GM18511 (cell line): ENCODE results near the gene MKNK2.

Source experiments
- ATAC-seq: cut with Tn5 transposase; IDR thresholded peaks from one replicate; pipeline ENCODE4 v1.9.1; 2021; ENCODE audit warnings: mild to moderate bottlenecking, moderate library complexity; ENCODE audit not compliant: unreplicated experiment

MKNK2 gene

DNA sequence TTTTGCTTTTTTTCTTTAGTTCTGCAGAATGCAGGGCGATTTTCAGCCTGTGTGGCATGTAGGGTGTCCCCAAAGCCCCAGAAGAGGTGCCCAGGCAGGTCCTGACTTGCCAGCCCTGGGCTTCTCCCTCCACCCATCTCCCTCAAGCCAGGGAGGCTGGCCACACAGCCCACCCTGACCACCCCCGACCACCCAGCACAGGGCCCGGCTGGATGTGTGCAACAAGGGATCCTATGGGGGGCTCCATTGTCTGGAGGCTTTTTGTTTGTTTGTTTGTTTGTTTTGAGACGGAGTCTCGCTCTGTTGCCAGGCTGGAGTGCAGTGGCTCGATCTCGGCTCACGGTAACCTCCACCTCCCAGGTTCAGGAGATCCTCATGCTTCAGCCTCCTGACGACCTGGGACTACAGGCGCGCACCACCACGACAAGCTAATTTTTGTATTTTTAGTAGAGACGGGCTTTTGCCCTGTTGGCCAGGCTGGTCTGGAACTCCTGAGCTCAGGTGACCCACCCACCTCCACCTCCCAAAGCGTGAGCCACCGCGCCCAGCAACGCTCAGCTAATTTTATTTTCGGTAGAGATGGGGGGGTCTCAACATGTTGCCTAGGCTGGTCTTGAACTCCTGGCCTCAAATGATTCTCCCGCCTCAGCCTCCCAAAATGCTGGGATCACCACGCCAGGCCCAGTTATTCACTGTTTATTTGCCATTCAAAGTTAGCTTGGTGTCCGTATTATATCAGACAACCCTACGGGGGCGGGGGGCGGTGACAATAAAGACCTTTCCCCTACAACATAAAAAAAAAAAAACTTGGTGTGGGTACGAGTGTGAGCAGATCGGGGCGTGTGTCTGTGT is 7.8 kb upstream of the MKNK2 start:
- ATAC-seq: no peak

DNA sequence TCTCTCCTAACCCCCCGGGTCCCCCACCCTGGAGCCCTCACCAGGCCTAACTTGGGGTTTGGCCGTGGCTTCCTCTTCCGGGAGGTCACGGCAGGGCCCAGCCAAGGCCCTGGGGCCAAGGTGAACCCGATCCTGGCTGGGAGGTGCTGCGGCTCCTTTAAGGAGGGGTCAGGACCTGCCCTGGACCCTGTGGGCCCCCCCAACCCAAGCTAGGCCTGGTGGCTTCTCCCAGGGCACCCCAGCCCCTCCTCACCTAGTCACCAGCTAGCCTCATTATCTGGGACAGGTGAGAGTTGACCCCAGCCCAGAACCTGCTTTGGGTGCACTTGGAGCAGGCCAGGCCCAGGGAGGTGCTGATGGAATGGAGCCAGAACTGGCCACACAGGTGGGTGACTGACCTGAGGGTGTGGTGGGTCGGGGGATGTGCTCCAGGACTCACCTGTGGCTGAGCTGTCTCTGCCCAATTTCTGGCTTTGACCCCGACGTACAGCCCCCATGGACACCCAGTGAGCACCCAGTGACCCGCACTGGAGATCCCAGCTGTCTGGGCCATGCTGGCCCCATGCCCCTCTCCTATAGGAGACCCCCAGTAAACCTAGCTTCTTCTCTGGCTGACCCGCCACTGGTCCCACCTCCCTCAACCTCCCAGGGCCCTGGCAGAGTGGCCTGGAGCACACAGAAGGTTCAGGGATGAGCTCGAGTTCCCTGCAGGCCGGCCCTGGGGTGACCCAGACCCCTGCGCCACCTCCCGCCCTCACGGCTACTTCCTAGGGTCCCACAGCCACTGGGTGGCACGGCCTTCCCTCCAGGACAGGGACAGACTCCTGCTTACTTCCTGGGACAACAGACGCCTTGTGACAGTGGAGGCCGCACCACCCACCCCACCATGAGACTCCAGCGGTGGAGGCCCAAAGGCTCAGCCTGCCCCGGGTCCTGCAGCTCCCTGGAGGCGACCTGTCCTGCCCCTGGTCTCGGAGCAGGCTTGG is 6.7 kb upstream of the MKNK2 start:
- no peak for ATAC-seq

DNA sequence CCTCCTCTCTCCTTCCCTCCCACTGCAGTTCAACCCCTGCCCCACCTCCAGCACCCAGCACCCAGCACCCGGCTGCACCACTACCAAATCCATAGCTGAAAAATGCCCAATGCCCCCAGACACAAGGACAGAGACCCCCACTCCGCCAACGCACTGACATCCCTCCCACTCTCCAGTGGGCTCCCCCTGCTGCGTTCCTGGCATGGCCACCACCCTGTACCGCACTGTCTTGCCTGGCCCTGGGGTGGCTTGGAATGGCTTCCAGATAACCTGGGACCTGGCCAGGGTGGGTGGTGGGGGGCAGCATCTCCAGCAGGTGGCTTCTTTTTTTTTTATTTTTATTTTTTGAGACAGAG is 5.8 kb upstream of the MKNK2 start:
- no peak for ATAC-seq

DNA sequence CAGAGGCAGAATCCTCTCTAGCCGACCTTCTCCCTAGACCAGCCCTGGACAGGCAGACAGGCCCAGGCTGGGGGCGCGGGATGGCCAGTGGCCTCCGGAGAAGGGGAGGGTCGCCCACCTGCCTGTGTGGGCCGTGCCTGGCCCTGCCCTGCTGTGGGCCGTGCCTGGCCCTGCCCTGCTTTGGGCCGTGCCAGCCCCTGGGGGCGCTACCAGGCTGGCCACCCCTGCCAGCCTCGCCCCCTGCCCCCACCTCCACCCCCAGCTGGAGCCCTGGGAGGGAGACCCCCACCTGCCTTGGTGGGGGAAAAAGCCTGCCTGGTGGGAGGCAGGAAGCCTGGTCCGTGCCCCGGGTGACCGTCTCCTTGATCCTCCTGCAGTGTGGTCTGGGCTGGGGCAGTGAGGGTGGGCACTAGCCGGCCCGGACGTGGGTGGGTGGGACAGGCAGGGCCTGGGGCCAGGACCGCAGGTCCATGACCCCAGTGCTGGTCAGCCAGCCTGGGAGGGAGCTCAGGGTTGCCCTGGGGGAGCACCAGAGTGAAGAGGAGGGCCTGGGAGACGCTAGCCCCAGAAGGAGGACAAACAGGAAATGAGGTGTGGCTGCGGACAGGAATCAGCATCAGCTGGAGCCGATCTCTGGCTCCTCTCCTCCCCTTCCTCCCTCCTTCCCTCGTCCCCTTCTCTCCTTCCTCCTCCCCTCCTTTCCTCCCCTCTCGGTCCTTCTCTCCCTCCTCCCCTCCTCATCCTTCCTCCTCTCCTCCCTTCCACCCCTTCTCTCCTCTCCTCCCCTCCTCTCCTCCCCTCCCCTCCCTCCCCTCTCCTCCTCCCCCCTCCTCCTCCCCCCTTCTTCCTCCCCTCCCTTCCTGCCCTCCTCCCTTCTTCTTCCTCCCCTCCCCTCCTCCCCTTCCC is 5.1 kb upstream of the MKNK2 start:
- ATAC-seq: no peak

DNA sequence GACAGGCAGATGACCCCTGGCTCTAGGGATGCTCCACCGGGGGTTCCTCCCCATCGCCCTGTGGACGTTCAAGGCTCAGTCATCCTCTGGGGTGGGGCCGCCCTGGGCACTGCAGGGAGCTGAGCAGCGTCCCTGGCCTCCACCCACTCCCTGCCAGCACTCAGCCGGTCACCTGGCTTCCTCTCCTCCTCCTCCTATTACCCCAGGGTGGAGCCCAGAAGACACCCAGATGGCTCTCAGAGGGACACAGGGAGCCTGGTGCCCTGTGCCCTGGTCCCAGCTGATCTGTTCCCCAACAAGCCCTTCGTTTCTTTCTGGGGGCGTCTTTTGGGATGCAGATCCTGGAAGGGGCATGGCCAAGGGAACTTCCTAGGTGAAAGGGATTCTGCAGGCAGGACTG is 3.7 kb upstream of the MKNK2 start:
- ATAC-seq: no peak

DNA sequence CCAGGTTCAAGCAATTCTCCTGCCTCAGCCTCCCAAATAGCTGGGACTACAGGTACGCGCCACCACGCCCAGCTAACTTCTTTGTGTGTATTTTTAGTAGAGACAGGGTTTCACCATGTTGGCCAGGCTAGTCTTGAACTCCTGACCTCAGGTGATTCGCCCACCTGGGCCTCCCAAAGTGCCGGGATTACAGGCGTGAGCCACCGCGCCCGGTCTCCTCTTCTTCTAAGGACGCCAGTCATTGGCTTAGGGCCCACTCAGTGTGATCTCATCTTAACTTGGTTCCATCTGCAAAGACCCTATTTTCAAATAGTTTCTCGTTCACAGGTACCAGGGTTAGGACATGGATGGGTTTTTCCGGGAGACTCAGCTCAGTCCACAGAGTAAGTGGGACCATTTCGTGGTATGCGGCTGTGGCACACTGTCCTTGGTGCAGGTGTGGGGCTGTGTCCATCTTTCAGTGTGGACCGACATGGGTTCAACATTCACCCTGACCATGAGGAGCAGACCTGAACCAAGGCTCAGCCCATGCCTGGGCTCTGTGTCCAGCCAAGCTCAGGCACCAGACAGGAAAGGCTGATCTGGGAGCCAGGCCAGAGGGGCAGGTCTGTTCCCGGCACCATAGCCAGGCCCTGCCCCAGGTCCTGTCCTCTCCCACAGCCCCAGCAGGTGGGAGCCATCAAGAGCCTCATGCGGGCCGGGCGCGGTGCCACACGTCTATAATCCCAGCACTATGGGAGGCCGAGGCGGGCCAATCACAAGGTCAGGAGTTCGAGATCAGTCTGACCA is 2.8 kb upstream of the MKNK2 start:
- ATAC-seq: no peak

DNA sequence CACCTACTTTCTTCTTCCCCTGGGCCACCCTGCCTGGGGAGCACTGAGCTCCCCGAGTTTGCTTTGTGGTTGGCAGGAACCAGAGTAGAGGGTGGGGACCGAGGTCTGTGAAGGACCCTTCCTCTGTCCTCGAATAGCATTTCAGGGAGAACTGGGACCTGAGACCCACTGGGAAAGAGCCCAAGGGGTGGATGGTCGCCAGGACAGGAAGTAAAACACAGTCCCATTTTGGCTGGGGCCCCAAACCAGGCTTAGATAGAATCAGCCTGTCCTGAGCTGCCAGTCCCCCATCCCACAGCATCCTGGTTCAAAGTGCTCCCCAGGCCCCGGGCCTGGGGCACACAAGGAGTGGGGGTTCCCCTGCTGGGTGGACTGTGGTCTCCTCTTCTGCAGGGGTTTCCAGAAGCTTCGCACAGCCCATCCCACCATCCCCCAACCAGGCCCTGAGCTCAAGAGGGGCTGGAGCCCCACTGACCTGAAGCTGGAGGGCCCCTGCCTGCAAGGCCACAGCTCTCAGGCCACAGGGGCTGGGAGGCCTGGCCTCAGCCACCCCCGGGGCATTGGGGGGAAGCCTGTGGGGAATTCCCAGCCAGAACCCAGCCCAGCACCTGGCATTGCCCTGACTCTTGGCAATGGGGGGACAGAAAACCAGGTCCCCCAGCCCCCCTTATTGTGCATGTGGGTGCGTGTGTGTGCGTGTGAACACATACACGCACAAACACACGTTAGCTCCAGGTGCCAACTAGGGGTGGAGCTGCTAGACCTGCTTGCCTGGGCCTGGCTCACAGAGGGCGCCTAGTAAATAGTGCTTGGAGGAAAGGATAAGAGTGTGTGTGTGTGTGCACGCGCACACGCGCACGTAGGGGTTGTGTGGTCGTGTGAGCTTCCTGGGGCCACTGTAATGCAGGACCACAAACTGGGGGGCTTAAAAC is 995 bp upstream of the MKNK2 start:
- no peak for ATAC-seq

DNA sequence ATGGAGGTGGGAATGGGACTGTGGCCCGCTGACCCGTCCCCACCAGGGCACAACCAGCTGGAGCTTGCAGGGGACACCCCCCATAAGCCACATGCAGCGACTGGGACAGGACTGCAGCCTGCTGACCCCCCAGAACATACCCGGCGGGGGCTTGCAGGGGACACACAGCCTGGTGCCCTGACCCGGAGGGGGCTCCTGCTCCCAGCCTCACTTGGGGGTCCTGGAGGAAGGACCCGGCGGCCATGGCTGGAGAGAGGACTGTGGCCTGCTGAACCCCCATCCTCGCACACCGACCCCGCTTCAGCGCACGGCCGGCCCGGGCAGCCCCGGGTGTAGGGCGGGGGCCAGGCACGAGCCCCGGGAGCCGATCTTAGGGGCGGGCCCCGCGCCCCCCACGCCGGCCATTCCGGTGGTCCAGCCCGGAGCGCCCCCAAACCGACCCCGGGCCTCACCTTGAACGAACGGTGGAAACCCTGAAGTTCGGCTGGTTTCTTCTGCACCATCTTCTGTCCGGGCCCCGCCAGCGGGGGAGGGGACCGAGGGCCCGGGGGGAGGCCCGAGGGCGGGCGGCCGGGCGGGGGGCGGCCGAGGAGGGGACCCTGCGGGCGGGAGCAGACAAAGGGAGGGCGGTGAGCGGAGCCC is 574 bp downstream of the MKNK2 start:
- ATAC-seq: no peak

DNA sequence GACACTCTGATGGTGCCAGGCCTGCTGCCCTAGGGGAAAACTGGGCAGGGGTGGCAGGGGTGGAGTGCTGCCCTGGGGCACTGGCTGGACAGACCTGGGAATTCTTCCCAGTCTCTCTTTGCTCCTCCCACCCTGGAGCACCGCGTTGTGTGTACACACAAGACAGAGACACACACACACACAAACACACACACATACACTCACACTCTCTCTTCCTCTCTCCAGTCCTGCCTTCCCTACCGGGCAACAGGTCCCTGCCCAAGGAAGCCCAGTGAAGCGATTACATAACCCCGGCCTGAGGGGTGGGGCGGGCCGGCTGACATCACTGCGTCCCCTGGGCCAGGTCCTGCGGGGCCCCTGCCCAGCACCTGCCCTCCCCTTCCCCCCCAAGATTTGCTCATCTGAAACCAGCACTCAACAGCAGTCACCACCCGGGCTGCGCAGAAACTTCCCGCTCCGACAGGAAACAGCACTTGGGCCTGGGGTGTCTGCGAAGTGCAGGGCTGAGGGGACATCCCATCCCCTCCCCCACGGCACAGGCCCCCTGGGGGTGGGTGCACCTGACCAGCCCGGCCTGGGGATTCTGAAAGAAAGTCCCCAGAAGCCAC is 1.2 kb downstream of the MKNK2 start:
- ATAC-seq: no peak

DNA sequence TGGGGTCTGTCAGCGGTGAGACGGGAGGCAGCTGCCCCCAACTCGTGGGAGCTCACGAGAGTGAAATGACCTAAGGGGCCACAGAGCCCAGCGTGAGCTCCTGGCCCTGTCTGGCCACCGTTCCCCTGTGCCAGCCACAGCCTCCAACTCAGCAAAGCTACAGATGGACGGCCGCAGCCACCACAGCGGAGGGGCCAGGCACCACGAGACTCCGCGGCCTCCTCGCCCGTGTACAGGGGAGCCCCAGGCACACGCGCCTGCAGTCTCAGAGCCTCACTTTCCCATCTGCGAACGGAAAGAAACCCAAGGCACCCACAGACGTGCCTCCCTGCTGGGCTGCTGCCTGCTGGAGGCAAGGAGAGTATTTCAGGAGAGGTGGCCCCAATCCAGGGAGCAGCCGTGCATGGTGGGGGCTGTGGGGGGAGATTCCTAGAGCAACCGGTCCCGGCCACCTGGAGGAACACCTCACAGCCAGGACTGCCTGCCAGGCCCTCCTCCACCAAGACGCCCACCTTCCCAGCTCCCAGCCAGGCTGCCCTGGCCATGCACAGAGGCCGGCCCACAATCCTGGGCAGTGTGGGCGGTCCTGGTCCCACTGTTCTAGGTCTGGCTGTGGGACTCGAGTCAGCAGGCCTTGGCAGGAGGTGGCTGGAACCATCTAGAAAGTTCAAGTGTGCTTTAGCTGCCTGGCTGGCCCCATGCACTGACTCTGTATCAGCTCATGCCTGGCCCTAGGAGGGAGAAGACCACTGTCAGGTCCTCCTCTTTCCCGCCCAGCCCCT is 1.9 kb downstream of the MKNK2 start:
- no peak for ATAC-seq

DNA sequence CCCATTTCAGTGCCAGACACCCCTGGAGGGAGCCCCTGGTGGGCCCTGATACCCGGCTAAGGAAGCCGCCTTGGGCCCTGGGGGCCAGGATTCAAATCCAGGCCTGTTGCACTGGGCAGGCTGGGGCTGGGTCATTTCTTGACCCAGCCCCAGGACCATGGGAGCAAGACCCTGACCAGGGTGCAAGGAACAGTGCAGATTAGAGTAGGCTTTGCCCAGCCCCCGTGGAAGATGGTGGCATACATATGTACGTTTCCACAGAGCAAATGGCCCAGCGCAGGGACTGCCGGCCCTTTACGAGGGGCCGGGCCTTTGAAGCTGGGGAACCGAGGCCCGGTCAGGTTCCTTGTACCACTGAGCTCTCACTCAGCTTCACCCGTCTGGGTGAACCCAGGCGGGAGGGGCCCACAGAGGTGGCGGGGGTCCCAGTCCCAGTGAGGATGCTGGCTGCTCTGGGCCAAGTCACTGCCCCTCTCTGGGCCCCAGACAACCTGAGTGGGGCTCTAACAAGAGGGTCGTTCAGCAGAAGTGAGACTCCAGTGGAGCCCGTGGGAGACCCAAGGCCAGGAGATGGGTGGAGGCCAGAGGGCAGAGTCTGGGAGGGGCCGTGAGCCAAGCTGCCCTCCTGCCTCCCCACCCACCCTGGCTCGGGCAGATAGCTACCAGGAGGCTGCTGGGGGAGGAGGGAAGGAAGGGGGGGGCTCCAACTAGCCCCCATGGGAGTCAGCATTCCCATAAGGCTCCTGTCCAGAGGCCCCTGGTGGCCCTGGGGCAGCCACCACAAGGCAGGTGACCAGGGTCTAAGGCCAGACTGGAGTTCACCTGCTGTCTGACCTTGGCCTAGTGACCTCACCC is 2.7 kb downstream of the MKNK2 start:
- no peak for ATAC-seq

DNA sequence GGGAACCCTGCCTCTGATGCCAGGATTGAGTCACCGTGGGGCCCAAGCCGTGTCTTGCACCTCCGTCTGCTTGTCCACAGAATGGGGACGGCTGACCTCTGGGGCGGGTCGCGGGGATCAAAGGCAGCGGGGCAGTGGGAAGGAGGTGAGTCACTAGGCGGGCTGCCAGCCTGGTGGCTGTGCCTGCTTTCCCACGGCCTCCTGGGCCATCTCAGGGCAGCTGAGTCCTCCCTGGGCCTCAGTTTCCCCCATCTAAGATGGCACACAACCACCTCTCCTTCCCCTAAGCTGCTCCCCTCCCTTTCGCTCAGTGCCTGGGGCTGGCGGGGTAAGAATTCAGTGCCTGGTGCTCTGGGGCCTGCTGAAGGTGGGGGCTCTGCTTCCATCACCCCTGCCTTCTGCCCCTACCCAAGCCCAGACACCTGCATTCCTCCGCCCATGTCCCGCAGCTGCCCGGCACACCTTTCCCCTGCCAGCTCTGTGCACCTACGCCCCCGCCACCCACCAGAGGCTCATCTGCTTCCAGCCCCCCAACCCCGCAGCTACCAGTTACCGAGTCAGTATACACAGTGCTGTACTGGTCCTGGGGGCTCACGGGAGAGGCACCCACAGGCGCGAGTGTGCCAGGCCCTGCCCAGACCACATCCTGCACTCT is 3.5 kb downstream of the MKNK2 start:
- ATAC-seq: no peak

DNA sequence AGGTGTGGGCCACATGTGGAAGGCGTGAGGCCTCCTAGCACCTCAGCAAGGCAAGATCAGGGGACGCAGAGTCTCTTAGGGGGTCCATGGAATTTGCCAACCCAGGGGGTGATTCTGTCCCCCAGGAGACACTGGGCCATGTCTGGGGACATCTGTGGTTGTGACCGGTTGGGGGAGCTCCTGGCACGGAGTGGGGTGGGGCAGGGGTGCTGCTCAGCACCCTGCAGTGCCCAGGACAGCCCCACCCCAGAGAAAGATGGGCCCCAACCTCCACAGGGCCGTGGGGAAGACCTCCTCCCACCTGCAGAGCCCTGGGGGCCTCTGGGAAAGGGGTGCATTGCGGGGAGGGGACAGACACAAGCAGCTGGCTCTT is 4.0 kb downstream of the MKNK2 start:
- ATAC-seq: no peak

DNA sequence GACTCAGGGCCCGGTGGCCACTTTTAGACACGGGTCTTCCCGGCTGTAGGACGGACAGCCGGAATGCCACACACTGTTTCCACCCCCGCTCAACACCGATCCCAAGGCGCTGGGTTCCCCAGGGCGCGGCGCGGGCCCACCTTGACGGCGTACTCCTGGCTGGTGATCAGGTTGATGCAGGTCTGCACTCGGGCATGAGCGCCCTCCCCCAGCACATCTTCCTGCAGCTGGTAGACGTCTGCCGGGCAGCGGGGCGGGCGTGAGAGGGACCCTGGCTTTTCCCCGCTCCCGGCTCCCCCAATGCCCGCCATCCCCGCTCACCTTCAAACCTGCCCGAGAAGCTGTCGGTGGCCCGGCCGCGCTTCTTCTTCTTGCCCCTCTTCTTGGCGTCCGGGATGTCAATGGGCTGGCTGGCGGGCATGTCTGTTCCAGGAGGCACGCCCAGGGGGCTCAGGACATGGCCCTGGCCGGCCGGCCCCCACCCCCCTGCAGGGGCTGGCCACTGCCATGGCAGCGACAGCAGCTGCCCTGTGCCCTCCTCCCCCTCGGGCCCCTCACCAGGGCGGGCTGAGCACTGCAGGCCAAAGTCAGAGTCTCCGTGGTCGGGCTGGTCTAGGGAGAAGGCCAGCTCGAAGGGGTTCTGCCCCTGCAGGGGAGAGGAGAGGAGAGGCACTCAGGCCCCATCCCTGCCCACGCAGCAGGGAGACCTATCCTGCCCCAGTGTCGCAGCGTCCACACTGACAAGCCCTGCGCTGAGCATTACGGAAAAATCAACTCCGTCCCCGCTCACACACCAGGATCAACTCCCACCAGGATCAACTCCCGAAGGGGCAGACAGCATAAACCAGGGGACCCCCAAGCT is 4.8 kb downstream of the MKNK2 start:
- no peak for ATAC-seq

DNA sequence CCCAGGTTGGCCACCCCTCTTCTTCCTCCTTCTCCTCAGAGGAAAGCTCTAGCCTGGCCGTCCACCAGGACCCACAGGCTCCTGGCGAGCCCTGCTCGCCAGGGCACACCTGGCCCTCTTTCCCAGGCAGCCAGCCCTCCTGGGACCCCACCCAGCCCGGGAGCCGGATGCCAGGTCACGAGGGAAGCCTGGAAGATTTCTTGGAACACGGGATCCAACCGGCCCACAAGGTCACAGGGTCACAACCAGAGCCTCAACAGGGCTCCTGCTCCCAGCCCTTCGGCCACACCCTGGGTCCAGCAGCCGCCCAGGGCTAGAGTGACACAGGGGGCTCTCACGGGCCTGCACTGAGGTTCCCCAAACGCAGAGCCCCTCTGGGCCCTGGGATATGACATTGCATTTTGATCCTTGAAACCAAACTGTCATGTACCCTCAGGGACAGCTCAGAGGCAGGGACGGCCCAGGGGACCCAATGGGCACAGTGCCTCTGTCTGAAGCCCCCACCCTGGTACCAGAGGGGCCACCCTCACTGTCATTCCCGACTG is 5.5 kb downstream of the MKNK2 start:
- no peak for ATAC-seq
